GM21423 (cell line): ENCODE data around the gene KIAA0319L.
"Not testable (repeated sequence)": the region's sequence is repeated elsewhere in the genome, so short reads cannot be mapped to it uniquely, and the experiment has no call there.

ENCODE experiments used
- ATAC-seq: cut with Tn5 transposase; IDR thresholded peaks from one replicate; pipeline ENCODE4 v1.9.1; 2021; ENCODE audit warnings: mild to moderate bottlenecking, moderate library complexity; ENCODE audit not compliant: unreplicated experiment

Gene KIAA0319L

GRCh38 chr1:35585281-35585680, 28.1 kb upstream of the KIAA0319L start:
- no peak for ATAC-seq

DNA sequence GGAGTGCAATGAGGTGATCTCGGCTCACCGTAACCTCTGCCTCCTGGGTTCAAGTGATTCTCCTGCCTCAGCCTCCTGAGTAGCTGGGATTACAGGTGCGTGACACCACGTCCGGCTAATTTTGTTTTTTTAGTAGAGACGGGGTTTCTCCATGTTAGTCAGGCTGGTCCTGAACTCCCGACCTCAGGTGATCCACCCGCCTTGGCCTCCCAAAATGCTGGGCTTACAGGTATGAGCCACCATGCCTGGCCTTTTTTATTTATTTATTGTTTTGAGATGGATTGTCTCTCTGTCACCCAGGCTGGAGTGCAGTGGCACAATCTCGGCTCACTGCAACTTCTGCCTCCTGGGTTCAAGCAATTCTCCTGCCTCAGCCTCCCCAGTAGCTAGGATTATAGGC, 24.4 kb upstream of the KIAA0319L start:
- ATAC-seq, result not testable (repeated sequence)

DNA sequence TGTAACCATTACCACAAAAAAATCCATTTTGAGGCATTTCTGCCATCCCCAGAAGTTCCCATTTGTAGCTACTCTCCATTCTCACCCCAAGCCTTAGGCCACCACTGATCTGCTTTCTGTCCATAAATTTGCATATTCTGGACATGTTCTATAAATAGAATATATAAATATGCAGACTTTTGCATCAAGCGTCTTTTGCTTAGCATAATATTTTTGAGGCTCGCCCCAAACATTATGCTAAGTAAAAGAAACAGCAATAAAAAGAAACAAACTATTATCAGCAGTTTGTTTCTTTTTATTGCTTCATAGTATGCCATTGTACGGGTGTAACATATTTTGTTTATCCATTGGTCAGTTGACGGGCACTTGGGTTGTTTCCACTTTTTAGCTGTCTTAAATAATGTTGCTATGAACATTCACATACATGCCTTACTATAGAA, 23.8 kb upstream of the KIAA0319L start:
- ATAC-seq, result no peak

DNA sequence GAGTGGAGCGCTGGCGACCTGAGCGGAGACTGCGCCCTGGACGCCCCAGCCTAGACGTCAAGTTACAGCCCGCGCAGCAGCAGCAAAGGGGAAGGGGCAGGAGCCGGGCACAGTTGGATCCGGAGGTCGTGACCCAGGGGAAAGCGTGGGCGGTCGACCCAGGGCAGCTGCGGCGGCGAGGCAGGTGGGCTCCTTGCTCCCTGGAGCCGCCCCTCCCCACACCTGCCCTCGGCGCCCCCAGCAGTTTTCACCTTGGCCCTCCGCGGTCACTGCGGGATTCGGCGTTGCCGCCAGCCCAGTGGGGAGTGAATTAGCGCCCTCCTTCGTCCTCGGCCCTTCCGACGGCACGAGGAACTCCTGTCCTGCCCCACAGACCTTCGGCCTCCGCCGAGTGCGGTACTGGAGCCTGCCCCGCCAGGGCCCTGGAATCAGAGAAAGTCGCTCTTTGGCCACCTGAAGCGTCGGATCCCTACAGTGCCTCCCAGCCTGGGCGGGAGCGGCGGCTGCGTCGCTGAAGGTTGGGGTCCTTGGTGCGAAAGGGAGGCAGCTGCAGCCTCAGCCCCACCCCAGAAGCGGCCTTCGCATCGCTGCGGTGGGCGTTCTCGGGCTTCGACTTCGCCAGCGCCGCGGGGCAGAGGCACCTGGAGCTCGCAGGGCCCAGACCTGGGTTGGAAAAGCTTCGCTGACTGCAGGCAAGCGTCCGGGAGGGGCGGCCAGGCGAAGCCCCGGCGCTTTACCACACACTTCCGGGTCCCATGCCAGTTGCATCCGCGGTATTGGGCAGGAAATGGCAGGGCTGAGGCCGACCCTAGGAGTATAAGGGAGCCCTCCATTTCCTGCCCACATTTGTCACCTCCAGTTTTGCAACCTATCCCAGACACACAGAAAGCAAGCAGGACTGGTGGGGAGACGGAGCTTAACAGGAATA, 20.1 kb upstream of the KIAA0319L start:
- ATAC-seq, result peak; percentile 73

DNA sequence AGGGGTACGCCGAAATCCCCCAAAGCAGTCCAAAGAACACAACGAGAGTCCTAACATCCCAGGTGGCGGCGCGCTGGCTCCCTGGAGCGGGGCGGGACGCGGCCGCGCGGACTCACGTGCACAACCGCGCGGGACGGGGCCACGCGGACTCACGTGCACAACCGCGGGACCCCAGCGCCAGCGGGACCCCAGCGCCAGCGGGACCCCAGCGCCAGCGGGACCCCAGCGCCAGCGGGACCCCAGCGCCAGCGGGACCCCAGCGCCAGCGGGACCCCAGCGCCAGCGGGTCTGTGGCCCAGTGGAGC, 19.5 kb upstream of the KIAA0319L start:
- ATAC-seq, result not testable (repeated sequence)

DNA sequence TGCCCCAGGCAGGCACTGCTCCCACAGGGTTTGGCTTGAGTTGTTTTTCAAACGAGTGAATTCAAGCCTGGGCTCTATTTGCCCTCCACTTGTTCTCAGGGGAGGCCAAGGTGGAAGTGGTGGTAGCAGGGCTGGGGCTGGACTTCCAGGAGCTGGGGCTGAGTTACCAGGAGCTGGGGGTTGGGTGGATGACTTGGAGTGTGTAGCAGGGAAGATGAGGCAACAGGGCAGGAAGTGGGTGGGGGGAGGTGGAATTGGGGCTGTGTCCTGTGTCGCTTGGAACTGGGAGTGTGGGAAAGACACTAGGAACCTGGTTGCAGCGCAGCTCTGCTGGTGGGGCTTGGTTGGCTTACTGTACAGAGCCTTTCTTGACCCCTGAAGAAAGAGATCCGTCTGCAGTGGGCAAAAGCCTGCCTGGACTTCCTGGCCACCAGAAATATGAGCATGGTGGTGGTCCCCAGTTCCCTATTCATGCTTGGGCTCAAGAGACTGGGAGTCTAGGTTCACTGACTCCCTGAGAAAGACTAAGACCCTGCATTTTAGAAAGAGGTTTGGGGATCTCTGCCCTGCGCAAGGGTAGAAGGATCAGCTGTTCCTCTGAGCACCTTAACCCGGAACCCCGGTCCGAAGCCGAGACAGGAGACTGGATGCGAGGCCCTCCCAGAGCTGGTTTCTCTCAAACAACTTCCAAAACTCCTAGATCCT, 19.0 kb upstream of the KIAA0319L start:
- no peak for ATAC-seq

DNA sequence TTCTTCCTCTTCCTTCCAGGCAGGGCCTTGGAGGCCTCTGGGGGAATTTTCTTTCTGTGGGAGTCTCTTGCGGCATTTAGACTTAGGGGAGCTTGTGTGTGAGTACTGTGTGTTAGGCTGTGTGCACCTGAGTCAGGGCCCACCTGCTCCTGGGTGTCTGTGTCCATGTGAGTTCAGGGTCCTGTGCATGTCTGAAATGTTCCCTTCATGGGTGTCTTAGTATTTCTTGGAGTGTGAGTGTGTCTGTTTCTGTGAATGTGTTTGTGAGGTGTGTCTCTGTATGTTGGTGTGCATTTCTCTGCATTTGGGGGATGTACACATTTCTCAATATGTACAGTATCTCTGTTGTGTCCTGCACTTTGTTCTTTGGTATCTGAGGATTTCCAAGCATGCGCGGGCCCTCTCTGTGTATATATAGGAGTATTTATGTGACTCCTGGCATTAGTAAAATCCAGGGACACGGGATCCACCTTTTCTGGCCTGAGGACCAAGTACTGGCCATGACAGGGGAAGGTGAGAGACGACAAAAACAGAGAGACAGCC, 18.3 kb upstream of the KIAA0319L start:
- ATAC-seq, result no peak

- no peak for ATAC-seq
Measured at GRCh38 chr1:35574655-35575415, 17.6 kb upstream of the KIAA0319L start.

- no peak for ATAC-seq
Measured at GRCh38 chr1:35574125-35574654, 17.0 kb upstream of the KIAA0319L start.

DNA sequence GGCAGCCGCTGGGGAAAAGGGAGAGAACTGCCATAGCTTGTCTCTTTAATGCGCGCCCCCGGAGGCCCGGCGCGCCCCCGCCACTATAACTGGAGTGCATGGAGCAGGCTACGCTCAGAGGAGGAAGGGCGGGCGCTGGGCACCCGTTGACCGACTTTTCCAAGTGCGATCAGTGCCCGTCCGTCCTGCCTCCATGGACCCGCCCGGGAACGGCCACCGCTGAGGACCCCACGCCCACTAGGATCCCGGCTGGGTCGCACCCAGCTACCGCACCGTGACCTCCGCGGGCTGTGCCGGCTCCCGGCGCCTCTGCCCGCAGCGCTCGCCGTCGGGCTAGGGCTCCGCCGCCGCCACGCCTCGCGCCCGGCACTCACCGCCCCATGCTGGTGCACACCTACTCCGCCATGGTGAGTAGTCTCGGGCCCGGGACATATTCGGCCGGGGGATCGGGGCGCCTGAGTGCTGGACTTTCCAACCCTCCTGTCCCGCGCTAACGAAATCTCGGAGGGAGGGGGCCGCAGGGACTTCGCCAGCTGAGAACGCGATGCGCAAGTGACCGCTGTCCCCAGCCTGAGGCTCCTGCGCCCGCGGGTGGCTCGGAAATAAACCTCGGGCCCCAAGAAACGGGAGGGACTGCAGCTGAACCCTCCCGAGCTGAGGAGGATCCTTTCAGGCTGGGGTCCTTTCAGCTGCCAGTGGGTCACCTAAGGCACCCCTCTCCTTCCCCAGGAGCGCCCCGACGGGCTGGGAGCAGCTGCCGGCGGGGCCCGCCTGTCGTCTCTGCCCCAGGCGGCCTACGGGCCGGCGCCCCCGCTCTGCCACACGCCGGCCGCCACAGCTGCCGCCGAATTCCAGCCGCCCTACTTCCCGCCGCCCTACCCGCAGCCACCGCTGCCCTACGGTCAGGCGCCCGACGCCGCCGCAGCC, 16.3 kb upstream of the KIAA0319L start, which contains the start of gene TFAP2E:
TSS of gene TFAP2E (plus strand) at position 117 of the 927 bp plus-strand sequence. CDS start at position 381, 264 bp downstream.
- ATAC-seq, result no peak

DNA sequence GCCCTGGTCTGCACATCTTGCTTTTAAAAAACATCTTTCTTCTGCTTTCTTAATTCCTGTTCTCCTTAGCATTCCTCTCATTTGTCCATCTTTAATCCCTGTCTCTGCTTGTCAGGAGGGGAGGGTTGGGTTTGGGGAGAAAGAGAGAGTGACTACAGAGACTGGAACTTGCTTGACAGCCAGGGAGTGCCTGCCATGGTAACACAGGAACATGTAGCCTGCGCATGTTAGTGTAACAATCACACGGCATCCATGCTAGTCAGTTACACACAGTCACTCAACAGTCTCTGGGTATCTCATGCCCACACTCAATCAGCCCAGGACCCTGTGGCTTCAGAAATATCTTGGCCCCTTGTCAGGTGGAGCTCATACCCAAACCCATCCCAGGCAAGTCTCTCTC, 15.1 kb upstream of the KIAA0319L start:
- ATAC-seq, result no peak

DNA sequence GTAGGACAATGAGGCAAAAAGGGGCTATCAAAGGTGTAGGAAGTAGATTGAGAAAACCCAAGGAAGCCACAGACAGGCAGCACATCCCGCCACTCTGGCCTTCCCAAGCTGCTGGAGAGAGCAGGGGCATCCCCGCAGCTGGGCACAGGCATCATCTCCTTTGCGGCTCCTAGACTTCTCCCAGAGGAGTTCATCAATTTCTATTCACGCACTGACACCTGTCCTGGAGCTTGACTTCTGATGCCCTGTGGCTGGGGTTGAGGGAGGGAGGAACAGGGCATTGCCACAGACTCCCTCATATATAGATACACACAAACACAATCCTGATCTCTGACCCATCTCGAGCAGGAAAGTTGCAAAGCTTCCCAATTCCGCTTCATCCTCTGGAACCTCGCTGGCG, 14.1 kb upstream of the KIAA0319L start:
- no peak for ATAC-seq

DNA sequence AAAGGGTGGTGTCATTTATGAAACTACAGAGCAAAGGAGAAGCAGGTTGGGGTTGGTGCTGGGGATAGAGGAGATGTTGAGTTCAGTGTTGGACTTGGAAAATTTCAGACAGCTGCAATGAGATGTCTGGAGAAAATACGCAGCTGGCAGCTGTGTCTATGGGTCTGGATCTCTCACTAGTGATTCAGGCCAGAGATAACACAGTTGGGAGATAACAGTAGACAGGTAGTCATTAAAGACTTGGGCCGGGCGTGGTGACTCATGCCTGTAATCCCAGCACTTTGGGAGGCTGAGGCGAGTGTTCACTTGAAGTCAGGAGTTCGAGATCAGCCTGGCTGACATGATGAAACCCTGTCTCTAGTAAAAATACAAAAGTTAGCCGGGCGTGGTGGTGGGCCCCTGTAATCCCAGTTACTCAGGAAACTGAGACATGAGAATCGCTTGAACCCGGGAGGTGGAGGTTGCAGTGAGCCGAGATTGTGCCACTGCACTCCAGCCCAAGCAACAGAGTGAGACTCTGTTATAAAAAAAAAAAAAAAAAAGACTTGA, 13.5 kb upstream of the KIAA0319L start:
- ATAC-seq, result no peak

DNA sequence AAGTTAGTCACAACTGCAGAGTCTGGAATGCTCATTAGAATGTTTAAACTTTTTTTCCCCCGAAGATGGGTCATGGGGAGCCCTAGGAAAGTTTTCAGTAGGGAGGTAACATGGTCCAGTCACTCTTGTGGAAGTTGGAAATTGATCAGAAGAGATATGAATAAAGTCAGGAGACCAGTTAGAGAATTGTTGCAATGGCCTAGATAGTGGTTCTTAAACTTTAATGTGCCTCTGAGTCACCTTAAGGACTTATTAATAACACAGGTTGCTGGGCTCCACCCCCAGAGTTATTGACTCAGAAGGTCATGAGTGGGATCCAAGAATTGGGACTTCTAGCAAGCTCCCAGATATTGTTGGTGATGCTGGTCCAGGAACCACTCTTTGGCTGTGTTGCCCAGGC, 12.7 kb upstream of the KIAA0319L start:
- no peak for ATAC-seq

GRCh38 chr1:35568975-35569395, 11.8 kb upstream of the KIAA0319L start:
- ATAC-seq, result no peak

DNA sequence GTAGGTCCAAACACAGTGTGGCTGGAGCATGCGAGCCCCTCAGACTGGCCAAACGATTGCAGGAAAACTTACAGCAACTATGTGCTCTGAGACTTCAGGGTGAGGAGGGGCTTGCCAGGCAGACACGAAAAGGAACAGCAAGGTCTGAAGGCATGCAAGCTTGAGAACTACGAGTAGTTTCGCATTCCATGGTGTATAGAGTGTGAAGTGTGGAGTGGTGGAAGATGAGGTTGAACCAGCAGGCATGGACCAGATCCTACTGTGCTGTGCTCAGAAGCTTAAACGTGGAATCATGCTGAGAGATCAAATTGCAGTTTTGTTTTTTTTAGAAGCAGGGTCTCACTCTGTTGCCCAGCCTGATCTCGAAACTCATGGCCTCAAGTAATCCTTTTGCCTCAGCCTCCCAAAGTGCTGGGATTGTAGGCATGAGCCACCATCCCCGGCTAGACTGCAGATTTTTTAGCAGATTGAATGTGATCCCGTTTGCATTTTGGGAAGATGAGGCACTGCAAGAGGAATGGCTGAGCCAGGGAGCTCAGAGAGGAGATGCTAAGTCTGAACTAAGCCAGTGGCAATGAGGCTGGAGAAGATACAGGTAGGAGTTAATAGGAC, 10.8 kb upstream of the KIAA0319L start:
- no peak for ATAC-seq

DNA sequence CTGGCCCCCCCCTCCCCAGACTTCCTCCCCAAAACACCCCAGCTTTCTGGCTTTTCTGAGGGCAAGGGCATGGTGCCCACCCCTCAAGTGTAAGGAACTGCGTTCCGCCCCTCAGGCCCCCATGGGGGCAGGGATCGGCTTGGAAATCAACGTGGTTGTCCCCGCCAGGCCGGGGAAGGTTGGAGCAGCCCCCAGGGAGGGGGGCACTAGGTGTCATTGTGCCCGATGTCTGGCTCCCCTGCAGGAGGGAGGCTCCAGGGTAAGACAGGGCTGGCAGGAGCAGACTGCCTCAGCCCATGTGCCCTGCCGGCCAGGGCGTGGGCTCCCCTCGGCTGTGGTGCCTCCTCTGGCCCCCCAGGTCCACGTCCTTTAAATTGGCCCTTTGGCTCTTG, 8.5 kb upstream of the KIAA0319L start:
- ATAC-seq, result no peak

DNA sequence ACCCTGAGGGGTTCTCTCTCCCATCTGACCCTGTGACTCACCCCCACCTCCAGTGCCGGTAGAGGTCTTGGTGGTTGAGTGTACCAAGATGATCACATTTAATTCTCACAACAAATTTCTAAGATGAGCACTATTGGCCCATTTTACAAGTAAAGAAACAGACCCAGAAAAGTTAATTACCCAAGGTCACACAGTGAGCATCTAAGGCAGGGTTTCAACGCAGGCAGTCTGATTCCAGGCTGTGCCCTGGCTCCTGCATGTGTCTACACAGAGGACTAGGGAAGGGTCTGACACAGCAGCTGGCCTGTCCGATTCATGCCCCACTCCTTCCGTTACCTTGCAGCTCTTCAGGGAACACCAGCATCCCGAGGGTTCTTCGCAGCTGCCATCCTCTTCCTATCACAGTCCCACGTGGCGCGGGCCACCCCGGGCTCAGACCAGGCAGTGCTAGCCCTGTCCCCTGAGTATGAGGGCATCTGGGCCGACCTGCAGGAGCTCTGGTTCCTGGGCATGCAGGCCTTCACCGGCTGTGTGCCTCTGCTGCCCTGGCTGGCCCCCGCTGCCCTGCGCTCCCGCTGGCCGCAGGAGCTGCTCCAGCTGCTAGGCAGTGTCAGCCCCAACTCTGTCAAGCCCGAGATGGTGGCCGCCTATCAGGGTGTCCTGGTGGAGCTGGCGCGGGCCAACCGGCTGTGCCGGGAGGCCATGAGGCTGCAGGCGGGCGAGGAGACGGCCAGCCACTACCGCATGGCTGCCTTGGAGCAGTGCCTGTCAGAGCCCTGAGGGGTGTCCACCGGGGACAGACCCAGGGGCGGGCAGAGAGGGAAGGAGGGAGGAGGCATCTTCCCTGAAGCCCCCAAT, 7.9 kb upstream of the KIAA0319L start:
- ATAC-seq, result no peak
